GM12875 (cell line): ENCODE results near the gene SNED1.

Experiments used
- H3K4me3 ChIP-seq: one replicate; pipeline ENCODE4 v1.5.1; 2011; ENCODE audit warnings: low read depth, low read length, control low read depth
- CTCF ChIP-seq: IDR thresholded peaks from 2 replicates; pipeline ENCODE4 v1.5.1; 2011; ENCODE audit warnings: low read depth, mild to moderate bottlenecking, control low read depth, inconsistent platforms, low read length, moderate library complexity, borderline replicate concordance; ENCODE audit not compliant: insufficient read depth

SNED1 gene

GRCh38 chr2:241126201-241126611 lies 127.8 kb downstream of the SNED1 start:
- no peak for TF ChIP-seq CTCF
- no peak overlapping the region for H3K4me3 ChIP-seq

- no peak overlapping the region for H3K4me3 ChIP-seq
- TF ChIP-seq CTCF, result no peak
These were observed 128.4 kb downstream of the SNED1 start for GRCh38 chr2:241126771-241127202.

GRCh38 chr2:241128266-241128665 lies 129.8 kb downstream of the SNED1 start:
- no peak overlapping the region for H3K4me3 ChIP-seq
- no peak for TF ChIP-seq CTCF

GRCh38 chr2:241129086-241129871 lies 130.9 kb downstream of the SNED1 start:
- H3K4me3 ChIP-seq, result no peak overlapping the region
- TF ChIP-seq CTCF, result no peak

- TF ChIP-seq CTCF, result no peak
These were observed 131.9 kb downstream of the SNED1 start for GRCh38 chr2:241130316-241130715.

GRCh38 chr2:241131531-241131930 lies 133.1 kb downstream of the SNED1 start:
- TF ChIP-seq CTCF, result no peak
- H3K4me3 ChIP-seq, result no peak overlapping the region

More at GRCh38 chr2:241130316-241130715, 131.9 kb downstream of the SNED1 start:
- H3K4me3 ChIP-seq, result no peak overlapping the region
